Kidney epithelial cell (primary cell): ENCODE results near the gene WDR45B. TPM values are rescaled to one million over a fixed set of nuclear protein-coding genes. Genes with fewer than 3 reads are reported as not detected.

Source experiments
- DNase-seq: peaks from one replicate; pipeline ENCODE4 v3.0.0-alpha.2; 2010; ENCODE audit warnings: low read depth
- H3K27me3 ChIP-seq: 2 replicates; pipeline ENCODE4 v1.6.0; 2011; ENCODE audit warnings: low read length; ENCODE audit not compliant: control insufficient read depth, insufficient read depth
- H3K36me3 ChIP-seq: 2 replicates; pipeline ENCODE4 v1.5.1; 2011; ENCODE audit warnings: low read length; ENCODE audit not compliant: control insufficient read depth, insufficient read depth
- H3K4me3 ChIP-seq: 2 replicates; pipeline ENCODE4 v1.5.1; 2011; ENCODE audit warnings: low read depth, mild to moderate bottlenecking, control low read depth, low read length
- CTCF ChIP-seq: IDR thresholded peaks from 2 replicates; pipeline ENCODE4 v1.5.1; 2011; ENCODE audit warnings: mild to moderate bottlenecking, moderate library complexity, low read length, control low read depth, inconsistent platforms; ENCODE audit not compliant: insufficient read depth, poor library complexity, severe bottlenecking
- total RNA-seq: library from RNA; depleted of rRNA; stranded (reverse); fragments of >200 nt; gene quantifications from 2 replicates; pipeline ENCODE4 v1.2.3, GENCODE V29; 2015

The WDR45B gene
- total RNA-seq, 1 donor from 2014 or later: 102 TPM

DNA sequence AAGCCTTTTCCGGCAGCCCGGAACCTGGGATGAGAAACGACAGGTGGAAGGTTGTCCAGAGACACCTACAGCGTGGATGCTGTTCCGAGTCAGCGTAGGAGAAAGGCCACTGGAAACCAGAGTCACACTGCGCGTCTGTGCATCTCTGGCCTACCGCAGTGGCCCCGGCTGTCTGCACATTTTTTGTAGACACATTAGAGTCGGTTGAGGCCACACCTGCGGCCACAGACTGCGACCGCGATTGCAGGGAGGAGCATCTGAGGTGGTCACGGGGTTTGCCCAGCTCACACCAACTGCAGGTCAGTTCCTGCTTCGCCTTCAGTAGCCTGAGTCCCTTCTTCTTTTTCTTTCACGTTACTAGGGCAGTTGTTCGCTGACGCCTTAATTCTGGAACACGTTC, 52.4 kb downstream of the WDR45B start:
- peaks cover 1% of the 10 kb centered on the region for H3K36me3 ChIP-seq
- no peak overlapping the region for H3K4me3 ChIP-seq
- no peak for DNase-seq
- no peak for TF ChIP-seq CTCF
- no peaks in the 10 kb centered on the region for H3K27me3 ChIP-seq

GRCh38 chr17:82594571-82594970, 53.7 kb downstream of the WDR45B start:
- H3K27me3 ChIP-seq: no peaks in the 10 kb centered on the region
- peaks cover 1% of the 10 kb centered on the region for H3K36me3 ChIP-seq
- no peak for TF ChIP-seq CTCF
- DNase-seq: no peak
- H3K4me3 ChIP-seq: no peak overlapping the region

- Histone ChIP-seq H3K27me3 (no peaks in the 10 kb centered on the region), H3K36me3 (peaks cover 1% of the 10 kb centered on the region), H3K4me3 (peak overlapping the region; percentile 50)
- DNase-seq: no peak
- no peak for TF ChIP-seq CTCF
Measured at GRCh38 chr17:82593590-82594087, 54.6 kb downstream of the WDR45B start.

DNA sequence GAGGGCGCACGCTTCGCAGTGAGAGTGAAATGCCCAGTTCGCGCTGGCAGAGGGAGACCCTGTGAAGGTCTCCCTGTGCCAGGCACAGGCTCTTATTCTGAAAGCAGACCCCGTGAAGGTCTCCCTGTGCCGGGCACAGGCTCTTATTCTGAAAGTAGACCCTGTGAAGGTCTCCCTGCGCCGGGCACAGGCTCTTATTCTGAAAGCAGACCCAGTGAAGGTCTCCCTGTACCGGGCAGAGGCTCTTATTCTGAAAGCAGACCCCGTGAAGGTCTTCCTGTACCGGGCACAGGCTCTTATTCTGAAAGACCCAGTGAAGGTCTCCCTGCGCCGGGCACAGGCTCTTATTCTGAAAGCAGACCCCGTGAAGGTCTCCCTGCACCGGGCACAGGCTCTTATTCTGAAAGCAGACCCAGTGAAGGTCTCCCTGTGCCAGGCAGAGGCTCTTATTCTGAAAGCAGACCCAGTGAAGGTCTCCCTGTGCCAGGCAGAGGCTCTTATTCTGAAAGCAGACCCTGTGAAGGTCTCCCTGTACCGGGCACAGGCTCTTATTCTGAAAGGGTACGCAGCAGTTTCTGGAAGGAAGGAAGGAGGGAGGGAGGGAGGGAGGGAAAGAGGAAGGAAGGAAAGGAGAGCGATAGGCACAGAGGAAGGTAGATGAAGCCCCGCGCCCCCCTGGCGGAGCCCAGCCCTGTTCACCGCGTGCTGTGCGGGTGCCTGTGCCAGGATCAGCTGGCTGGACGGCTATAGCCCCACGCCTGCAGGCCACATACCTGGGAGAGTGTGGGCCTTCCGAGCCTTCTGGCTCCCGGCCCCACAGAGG, 55.3 kb downstream of the WDR45B start:
- H3K27me3 ChIP-seq: no peaks in the 10 kb centered on the region
- peak overlapping the region; percentile 50 for H3K4me3 ChIP-seq
- TF ChIP-seq CTCF: no peak
- H3K36me3 ChIP-seq: peaks cover 1% of the 10 kb centered on the region
- DNase-seq: no peak

DNA sequence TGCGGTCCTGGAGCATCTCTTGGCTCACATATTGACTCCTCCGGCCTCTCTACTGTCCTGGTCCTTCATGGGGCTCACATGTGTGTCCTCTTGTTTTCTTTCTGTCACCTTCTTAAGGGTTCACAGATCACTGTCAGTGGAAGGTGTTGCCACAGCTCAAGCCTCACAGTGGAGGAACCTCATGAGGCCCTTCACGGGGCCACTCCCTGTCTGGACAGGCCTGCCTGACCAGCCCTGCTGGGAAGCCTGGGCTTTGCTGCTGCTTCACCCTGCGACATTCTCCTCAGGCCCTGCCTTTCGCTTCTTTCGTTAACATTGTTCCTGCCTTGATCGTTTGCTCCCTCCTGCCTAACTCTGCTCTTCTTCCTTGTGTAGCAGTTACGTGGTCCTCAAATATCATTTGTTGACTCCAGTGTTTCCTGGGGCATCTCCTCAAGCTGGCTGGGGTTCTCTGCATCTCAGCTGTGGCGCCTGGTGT, 55.9 kb downstream of the WDR45B start:
- H3K27me3 ChIP-seq: no peaks in the 10 kb centered on the region
- no peak overlapping the region for H3K4me3 ChIP-seq
- no peak for TF ChIP-seq CTCF
- peaks cover 1% of the 10 kb centered on the region for H3K36me3 ChIP-seq
- DNase-seq: no peak

- H3K36me3 ChIP-seq: no peaks in the 10 kb centered on the region
- no peak for DNase-seq
- TF ChIP-seq CTCF: no peak
- H3K27me3 ChIP-seq: no peaks in the 10 kb centered on the region
- H3K4me3 ChIP-seq: no peak overlapping the region
Measured at GRCh38 chr17:82590881-82591539, 57.2 kb downstream of the WDR45B start.
